ENCODE data around the gene NRP1.
A peak's percentile ranks its signal among the peaks of the same experiment; 100 is the strongest.
"Not testable (repeated sequence)": the region's sequence is repeated elsewhere in the genome, so short reads cannot be mapped to it uniquely, and the experiment has no call there.

Gene NRP1

DNA sequence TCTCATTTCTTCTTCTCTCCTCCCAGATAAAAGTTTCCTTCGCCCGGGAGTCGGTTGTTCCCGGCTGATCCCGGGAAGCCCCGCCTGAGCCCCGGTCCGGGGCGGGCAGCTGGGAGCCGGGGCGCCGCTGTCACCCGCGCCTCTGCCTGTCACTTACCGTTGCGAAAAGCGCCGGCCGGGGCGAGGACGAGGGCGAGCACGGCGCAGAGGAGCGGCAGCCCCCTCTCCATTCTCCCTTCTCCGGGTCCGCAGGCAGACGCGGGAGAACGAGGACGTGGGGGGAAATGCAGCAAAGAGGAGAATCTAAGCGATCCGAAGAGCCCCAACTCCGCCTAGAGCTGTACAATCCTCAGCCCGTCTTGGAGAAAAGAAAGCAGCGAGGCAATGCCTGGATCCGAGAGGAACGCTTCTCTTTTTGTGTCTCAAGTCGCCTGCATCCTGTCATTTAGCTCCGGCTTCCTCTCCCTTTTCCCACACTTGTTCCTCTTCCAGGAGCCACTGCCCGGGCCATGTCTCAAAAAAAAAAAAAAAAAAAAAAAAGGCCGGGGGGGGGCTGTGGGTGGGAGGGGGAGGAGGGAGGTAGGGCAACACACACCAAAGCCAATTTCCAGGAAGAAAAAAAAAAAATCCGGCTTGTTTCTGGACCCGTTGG is at the start of gene NRP1:
Gene NRP1, minus strand, starts transcription at position 515 of the 652 bp plus-strand sequence. Its CDS starts 285 bp downstream, at position 230.
- DNase-seq (ENCODE audit: low spot score): peak; percentile 37
- in situ Hi-C loops (cut with MboI; ENCODE audit: low sequenced_read_pairs, unreplicated experiment): no loop called here
- TF ChIP-seq CTCF (IDR thresholded peaks at IDR 0.05; ENCODE audit: borderline replicate concordance, control extremely low read depth, extremely low read depth, insufficient read depth, missing control alignments): no peak

DNA sequence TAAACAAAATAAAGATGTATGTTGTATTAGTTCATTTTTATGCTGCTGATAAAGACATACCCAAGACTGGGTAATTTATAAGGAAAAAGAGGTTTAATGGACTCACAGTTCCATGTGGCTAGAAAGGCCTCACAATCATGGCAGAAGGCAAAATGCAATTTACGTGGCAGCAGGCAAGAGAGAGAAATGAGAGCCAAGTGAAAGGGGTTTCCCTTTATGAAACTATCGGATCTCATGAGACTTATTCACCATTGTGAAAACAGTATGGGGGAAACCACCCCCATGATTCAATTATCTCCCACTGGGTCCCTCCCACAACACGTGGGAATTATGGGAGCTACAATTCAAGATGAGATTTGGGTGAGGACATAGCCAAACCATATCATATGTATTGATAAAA is 49.7 kb upstream of the NRP1 start:
- DNase-seq (ENCODE audit: low spot score); in situ Hi-C loops (cut with MboI; ENCODE audit: low sequenced_read_pairs, unreplicated experiment): not testable (repeated sequence)

GRCh38 chr10:33382921-33383713 is 48.6 kb upstream of the NRP1 start:
- no peak for DNase-seq (ENCODE audit: low spot score)
- in situ Hi-C loops (cut with MboI; ENCODE audit: low sequenced_read_pairs, unreplicated experiment): no loop called here
- no peak for TF ChIP-seq CTCF (IDR thresholded peaks at IDR 0.05; ENCODE audit: borderline replicate concordance, control extremely low read depth, extremely low read depth, insufficient read depth, missing control alignments)

DNA sequence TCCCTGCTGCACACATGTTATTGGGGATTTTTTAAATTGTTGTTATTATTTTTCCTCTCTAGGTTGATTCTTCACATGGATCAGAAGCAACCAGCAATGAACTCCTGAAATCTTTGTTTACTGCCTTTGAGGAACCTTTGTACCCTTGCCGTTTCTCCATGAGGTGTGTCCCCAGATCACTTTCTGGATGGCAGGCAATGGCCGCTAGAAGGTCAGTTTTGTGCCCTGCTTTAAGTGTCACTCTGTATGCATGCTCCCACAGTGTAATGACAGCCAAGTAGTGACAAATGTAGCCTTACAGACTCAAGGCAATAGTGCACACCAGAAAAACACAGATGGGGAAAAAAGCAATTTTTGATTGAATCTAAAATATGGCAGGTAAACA is 47.7 kb upstream of the NRP1 start:
- no peak for DNase-seq (ENCODE audit: low spot score)
- in situ Hi-C loops (cut with MboI; ENCODE audit: low sequenced_read_pairs, unreplicated experiment): no loop called here
- no peak for TF ChIP-seq CTCF (IDR thresholded peaks at IDR 0.05; ENCODE audit: borderline replicate concordance, control extremely low read depth, extremely low read depth, insufficient read depth, missing control alignments)

GRCh38 chr10:33381451-33382215 is 47.2 kb upstream of the NRP1 start:
- no peak for TF ChIP-seq CTCF (IDR thresholded peaks at IDR 0.05; ENCODE audit: borderline replicate concordance, control extremely low read depth, extremely low read depth, insufficient read depth, missing control alignments)
- DNase-seq (ENCODE audit: low spot score): no peak
- in situ Hi-C loops (cut with MboI; ENCODE audit: low sequenced_read_pairs, unreplicated experiment): no loop called here

- no peak for TF ChIP-seq CTCF (IDR thresholded peaks at IDR 0.05; ENCODE audit: borderline replicate concordance, control extremely low read depth, extremely low read depth, insufficient read depth, missing control alignments)
- in situ Hi-C loops (cut with MboI; ENCODE audit: low sequenced_read_pairs, unreplicated experiment): no loop called here
- no peak for DNase-seq (ENCODE audit: low spot score)
Measured at GRCh38 chr10:33377658-33378025, 43.2 kb upstream of the NRP1 start.

Data from GM13976 (cell line).